GM19035 (cell line): ENCODE measurements around the gene CATSPERZ.

ENCODE experiments used
- ATAC-seq: cut with Tn5 transposase; IDR thresholded peaks from one replicate; pipeline ENCODE4 v1.9.1; 2021; ENCODE audit not compliant: unreplicated experiment

The CATSPERZ gene

DNA sequence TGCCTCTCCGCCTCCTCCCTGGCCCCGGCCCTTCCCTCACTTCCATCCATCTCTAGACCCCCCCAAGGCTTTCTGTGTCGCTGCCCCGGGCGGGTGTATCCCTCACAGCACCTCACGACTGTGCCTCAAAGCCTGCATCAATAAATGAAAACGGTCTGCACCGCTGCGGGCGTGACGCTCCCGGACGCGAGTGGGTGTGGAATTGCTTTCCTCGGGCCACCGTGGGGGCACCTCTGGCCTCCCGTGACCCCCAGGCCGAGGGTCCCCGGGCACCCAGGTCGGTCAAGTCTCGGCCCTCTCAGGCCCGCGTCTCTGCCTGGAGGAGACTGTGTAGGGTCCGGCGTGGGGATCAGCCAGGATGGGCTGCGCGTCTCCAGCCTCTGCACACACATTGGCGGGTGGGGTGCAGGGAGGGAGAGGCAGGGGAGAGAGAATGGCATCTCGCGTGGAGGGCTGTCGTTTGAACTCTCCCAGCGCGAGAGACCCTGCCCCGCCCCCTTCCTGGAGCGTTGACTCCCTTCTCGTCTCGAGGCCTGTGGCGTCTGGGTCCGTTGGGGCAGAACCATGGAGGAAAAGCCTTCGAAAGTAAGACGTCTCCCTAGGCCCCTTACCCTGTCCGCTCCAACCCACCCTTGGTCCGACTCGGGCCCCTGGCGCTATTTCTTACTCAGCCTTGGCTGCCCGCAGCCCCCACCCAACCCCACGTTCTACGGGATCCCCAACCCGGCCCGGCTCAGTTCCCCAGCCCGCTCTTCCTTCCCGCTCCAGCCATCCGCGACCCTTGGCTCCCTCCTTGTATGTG, at the start of gene CATSPERZ:
Gene CATSPERZ, plus strand, starts transcription at position 512 of the 802 bp plus-strand sequence. Its CDS starts 53 bp downstream, at position 565.
- ATAC-seq, result no peak

- ATAC-seq, result no peak
These were observed 49.6 kb upstream of the CATSPERZ start for GRCh38 chr11:64250415-64251015.

DNA sequence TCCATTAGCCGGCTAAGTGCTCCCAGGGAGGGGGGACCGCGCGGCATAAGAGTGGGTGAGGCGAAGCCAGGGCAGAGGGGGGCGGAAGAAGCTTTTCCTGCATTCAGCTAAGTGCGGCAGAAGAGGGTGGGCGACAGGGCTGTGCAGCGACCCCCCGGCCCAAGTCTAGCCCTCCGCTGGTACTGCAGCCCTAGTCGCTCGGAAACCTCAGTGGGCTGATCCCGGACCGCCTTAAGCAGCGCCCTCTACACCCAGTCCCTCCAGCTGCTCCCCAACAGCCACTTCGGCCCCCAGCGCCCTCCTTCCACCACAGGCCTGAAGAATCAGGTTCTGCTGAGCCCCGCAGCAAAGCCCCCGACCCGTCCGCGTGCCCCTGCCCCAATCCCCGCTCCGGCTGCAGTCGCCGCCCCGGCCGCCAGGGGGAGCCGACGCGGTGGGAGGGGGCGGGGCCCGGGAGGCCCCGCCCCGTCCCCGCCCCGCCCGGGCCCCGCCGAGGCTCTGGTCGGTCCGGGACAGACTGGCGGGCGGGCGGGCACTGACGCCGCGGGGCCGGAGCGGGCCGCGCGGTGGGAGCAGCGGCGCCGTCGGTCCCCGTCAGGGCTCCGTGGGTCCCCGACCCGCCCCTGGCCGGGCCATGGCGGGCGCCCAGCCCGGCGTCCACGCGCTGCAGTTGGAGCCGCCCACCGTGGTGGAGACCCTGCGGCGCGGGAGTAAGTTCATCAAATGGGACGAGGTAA, 49.0 kb upstream of the CATSPERZ start, which contains the start of gene PLCB3:
Gene PLCB3, plus strand, starts transcription at position 515 of the 737 bp plus-strand sequence. Its CDS starts 120 bp downstream, at position 635.
- ATAC-seq, result peak; percentile 47

DNA sequence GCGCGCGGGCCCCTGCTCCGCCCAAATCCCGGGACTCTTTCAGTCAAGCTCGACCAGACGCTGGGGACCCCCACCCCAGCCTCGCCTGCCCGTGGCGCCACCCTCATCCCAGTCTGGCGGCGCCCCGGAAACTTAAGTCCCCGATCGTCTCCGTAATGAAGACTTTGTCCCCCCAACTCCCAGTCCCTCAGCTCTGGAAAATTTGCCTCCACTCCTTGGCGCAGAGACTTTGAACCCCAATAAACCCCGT, 48.5 kb upstream of the CATSPERZ start:
- no peak for ATAC-seq

DNA sequence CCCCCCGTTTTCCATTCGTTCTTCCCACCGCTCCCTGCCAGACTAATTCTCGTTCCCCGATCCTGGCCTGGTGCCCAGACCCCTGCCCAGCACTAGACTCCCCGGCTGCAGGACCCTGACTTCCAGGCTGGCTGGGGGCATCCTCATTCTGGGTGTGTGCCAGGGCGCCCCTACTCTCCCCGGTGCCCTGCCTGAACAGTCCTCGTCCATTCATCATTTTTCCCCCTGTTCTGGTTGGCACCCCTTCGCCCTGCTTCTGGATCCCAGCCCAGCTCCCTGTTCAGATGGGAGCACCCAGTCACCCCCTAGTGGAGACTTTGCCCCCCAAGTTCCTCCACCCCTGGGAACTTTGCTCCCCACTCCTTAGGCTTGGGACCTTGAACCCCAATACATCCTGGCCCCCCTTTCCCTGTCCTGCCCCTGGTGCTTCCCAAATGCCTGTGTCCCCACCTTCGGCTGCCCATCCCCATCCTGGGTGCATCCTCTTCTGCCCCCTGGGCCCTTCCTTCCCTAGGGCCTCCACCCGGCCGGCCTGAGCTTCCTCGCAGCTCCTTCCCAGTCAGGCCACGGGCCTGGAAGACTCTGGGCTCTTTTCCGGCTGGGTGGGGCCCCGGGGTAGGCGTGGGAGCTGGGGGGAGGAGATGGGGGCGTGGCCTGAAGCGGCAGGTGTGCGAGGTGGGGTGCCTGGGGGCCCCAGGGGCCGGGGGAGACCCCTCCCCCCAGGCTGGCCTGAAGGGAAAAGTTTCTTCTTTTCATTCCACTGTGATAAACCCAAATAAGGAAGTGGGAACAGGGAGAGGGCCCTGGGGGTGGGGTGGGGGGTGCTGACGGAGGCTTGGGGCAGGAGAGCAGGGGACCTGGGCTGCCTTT, 47.9 kb upstream of the CATSPERZ start:
- ATAC-seq, result no peak

- ATAC-seq, result no peak
These were observed 47.1 kb upstream of the CATSPERZ start for GRCh38 chr11:64253043-64253442.

GRCh38 chr11:64253481-64253880, 46.7 kb upstream of the CATSPERZ start:
- ATAC-seq, result no peak

- no peak for ATAC-seq
These were observed 45.8 kb upstream of the CATSPERZ start for GRCh38 chr11:64254326-64254725.

DNA sequence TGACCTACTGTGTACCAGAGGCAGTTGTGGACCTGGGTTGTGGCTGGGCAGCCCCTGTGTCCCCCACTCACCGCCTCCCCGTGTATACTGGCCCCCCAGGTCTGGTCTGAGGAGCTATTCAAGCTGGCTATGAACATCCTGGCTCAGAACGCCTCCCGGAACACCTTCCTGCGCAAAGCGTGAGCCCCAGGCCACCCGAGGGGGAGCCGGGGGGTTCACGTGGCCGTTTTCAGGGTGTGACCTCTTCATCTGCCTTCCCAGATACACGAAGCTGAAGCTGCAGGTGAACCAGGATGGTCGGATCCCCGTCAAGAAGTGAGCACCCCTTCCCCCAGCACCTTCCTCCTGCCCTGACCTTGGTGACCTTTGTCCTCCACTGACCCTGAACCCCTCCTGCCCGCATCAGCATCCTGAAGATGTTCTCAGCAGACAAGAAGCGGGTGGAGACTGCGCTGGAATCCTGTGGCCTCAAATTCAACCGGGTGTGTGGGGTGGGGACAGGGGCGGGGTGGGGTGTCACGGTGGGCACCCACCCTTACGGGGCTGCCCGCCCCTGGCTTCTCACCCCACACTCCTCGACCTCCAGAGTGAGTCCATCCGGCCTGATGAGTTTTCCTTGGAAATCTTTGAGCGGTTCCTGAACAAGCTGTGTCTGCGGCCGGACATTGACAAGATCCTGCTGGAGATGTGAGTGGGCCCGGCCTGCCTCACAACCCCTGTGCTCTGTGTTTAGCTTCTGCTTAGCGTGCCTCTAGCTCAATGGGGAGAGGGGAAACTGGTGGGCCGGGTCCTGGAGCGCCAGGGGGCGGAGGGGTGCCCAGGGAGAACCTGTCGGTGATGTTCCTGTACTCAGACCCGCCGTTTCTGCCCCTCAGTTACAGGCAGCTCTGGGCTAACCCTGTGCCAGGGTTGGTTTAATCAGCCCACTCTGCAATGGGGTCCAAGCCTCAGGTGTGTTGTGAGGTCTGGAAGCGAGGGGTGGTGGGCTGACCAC, 44.7 kb upstream of the CATSPERZ start:
- ATAC-seq, result no peak

DNA sequence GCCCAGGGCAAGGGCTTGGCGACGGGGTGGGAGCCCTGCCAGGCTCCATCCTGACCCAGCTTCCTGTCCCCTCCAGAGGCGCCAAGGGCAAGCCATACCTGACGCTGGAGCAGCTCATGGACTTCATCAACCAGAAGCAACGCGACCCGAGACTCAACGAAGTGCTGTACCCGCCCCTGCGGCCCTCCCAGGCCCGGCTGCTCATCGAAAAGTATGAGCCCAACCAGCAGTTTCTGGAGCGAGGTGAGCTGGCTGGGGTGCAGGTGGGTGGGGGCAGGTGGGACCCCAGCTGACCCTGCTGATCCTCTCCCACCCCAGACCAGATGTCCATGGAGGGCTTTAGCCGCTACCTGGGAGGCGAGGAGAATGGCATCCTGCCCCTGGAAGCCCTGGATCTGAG, 43.9 kb upstream of the CATSPERZ start:
- no peak for ATAC-seq

DNA sequence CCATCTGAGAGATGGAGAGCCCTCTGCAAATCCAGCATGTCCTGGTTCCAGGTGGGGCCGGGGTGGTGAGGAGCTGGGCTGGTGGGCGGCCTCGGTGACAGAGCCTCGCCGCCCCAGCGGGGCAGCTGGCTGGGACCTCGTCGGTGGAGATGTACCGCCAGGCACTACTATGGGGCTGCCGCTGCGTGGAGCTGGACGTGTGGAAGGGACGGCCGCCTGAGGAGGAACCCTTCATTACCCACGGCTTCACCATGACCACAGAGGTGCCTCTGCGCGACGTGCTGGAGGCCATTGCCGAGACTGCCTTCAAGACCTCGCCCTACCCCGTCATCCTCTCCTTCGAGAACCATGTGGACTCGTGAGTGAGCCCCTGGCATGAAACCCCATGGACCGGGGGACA, 41.8 kb upstream of the CATSPERZ start:
- no peak for ATAC-seq

DNA sequence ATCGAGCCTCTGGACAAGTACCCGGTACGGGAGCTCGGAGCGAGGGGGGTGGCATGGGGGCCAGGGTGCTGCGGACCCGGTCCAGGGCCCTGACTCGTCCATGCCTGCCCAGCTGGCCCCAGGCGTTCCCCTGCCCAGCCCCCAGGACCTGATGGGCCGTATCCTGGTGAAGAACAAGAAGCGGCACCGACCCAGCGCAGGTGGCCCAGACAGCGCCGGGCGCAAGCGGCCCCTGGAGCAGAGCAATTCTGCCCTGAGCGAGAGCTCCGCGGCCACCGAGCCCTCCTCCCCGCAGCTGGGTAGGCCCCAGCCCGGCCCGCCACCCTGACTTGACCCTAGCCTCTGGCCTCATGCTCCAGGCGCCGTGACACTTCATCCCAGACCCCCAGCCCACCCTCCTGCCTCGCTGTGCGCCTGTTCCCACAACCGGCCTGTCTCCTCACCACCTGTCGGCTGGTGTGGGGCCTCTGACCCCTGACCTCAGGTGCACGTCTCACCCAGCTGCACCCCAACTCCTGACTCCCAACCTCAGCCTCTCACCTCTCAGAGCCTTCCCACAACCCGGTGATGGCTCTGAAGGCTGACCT, 41.1 kb upstream of the CATSPERZ start:
- ATAC-seq, result no peak

DNA sequence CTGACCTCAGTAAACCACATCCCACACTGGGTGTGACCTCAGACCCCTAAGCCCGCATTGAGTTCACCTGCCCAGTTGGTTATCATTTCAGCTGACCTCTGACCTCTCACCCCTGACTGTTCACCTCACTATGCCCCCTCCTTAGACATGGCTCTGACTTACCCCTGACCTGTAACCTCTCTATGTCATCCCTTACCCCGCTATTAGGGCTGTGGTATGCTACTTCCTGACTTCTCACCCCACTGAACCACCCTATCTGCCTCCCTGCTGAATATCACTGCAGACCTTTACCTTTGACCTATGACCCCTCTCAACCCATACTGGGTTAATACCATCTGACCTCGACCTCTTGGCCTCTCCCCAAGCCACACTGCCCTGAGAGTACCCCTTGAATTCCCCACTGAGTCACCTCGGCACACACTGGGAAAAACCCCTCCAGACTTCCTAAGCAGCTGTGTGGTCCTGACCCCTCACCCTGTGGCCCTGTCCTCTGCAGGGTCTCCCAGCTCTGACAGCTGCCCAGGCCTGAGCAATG, 40.6 kb upstream of the CATSPERZ start:
- no peak for ATAC-seq

DNA sequence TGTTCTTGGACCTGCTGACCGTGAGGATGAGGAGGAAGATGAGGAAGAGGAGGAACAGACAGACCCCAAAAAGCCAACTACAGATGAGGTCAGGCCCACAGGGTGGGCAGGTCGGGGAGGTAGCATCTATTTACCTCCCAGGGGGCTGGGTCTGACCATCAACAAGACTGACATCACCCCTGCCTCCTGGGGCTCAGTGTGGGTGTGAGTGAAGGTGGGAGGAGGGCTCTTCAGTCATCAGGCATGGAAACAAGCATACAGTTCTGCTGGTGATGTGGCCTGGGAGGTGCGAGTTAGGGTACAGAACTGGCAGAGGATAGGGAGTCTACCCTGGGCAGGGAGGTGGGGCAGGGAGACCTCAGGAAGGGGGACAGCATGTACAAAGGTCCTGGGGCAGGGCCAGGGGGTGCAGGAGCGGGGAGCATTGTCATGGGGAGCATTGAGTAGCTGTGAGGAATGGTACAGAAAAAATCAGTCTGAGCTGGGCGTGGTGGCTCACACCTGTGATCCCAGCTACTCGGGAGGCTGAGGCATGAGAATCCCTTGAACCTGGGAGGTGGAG, 39.9 kb upstream of the CATSPERZ start:
- ATAC-seq, result no peak

DNA sequence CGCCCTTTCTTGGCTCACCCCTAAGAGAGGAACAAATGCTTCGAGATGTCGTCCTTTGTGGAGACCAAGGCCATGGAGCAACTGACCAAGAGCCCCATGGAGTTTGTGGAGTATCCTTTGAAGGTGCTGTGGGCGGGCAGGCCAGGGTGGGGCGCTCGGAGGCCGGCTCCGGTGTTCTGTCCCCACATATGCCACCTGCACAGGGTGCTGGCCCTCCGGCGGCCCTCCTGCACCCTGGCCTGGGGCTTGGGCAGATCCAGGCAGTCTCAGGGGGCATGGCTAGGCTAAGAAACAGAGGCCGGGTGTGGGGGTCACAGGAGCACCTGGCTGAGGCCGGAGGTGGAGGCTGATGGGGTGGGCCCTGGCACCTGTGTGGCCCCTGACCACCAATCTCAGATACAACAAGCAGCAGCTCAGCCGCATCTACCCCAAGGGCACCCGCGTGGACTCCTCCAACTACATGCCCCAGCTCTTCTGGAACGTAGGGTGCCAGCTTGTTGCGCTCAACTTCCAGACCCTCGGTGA, 38.5 kb upstream of the CATSPERZ start:
- no peak for ATAC-seq

DNA sequence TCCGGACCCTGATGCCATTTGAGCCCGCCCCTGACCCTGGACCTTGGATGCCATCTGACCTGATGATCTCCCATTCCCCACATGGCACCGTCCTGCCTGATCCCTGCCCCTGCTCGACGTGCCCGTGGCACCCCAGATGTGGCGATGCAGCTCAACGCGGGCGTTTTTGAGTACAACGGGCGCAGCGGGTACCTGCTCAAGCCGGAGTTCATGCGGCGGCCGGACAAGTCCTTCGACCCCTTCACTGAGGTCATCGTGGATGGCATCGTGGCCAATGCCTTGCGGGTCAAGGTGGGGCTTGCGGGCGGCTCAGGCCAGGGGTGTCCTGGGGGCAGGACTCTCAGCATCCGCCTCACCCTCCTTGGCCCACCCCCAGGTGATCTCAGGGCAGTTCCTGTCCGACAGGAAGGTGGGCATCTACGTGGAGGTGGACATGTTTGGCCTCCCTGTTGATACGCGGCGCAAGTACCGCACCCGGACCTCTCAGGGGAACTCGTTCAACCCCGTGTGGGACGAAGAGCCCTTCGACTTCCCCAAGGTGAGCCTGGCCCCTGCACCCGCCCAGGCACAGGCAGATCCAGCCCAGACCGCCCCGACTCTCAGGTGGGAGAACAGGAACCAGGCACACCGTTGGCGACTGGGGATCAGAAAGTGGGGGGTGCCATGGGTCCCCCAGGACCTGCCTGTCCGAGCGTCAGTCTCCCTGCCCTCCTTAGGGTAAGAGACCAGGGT, 37.7 kb upstream of the CATSPERZ start:
- no peak for ATAC-seq

GRCh38 chr11:64263021-64263946, 36.9 kb upstream of the CATSPERZ start:
- no peak for ATAC-seq
